Measurements from ENCODE around the gene PHC2. TPM values are rescaled to one million over a fixed set of nuclear protein-coding genes. Genes with fewer than 3 reads are reported as not detected.

PHC2 gene
- total and polyA plus RNA-seq, 9 of the 15 experiments (the other 6 are each of a cell fraction or from before 2014, with no cell fraction given) = 3.1 to 67.6 (median 34.6) TPM

DNA sequence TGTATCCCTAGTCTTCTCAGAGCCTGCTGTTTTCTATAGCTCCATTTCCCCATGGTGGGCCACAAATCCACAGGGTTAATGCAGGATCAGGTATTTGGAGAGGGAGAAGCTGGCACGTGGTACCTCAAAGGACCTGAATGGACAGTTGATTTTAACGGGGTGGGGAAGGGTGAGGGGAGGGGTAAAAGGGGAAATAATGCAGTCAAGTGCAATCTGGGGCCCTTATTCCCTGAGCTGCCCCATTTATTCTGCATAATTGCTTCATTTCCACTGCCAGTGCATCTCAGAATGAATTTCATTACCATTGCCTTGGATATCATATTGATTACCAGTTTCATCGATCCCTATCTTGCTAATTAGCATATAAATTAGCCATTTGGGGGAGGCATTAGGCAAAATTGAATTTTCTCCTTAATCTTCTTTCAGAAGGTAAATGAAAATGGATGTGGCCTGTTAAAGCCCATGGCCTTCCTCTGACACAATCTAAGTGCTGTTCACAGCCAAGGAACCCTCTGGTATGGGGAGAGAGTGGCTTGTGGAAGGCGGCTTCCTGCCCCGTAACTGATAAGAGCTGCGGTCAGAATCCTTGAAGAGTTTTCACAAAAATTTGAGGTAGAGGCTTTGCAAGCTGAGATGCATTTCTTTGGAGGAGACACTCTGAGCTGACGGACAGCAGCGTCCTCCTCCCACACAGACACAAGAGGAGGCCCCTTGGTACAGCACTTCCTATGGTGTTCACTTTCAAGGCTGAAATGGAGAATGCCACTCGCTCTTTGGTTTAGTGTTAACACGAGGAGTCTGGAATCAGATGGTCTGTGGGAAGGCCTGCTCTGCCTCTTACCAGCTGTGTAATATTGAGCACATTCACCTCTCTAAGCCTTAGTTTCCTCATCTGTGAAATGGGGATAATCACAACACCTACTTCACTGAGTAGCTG, 34.4 kb downstream of the PHC2 start (continued):
- no peak for TF ChIP-seq RBBP5 (IDR thresholded peaks at IDR 0.05; ENCODE audit: borderline replicate concordance, insufficient read depth, low read length, poor library complexity, severe bottlenecking)
- no peak for TF ChIP-seq ZNF717 (CRISPR knock-in tag; IDR thresholded peaks at IDR 0.05)
- TF ChIP-seq ZNF24 (IDR thresholded peaks at IDR 0.05) = no peak; the same call in 1 of the 2 replicates
- no peak for TF ChIP-seq MTF1 (CRISPR knock-in tag; IDR thresholded peaks at IDR 0.05; ENCODE audit: borderline replicate concordance)
- no peak for TF ChIP-seq SIX5 (IDR thresholded peaks at IDR 0.05; ENCODE audit: borderline replicate concordance in 1 of 2, insufficient read depth in 1 of 2, low read depth in 1 of 2, low read length in 2 of 2)
- TF ChIP-seq TAF15 (IDR thresholded peaks at IDR 0.05; ENCODE audit: low read depth, low read length) = no peak
- TF ChIP-seq CBX2 (IDR thresholded peaks at IDR 0.05; ENCODE audit: insufficient read depth, low read length, poor library complexity, severe bottlenecking) = no peak
- TF ChIP-seq ZNF3 (CRISPR knock-in tag; IDR thresholded peaks at IDR 0.05) = no peak
- peak; percentile 53 for TF ChIP-seq FOSL1 (tag; conservative IDR thresholded peaks at IDR 0.05)
- TF ChIP-seq ZNF551 (CRISPR knock-in tag; IDR thresholded peaks at IDR 0.05) = no peak
- no peak for TF ChIP-seq KAT7 (CRISPR knock-in tag; IDR thresholded peaks at IDR 0.05; ENCODE audit: borderline replicate concordance)
- no peak for TF ChIP-seq ZC3H11A (IDR thresholded peaks at IDR 0.05; ENCODE audit: low read depth, low read length)
- TF ChIP-seq, protein P1, sequence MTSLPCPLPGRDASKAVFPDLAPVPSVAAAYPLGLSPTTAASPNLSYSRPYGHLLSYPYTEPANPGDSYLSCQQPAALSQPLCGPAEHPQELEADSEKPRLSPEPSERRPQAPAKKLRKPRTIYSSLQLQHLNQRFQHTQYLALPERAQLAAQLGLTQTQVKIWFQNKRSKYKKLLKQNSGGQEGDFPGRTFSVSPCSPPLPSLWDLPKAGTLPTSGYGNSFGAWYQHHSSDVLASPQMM (CRISPR knock-in tag; IDR thresholded peaks at IDR 0.05) = no peak
- peak; percentile 55; the same call in 1 of the 2 replicates for TF ChIP-seq CREM (IDR thresholded peaks at IDR 0.05; ENCODE audit: low read depth)
- TF ChIP-seq, protein P2, sequence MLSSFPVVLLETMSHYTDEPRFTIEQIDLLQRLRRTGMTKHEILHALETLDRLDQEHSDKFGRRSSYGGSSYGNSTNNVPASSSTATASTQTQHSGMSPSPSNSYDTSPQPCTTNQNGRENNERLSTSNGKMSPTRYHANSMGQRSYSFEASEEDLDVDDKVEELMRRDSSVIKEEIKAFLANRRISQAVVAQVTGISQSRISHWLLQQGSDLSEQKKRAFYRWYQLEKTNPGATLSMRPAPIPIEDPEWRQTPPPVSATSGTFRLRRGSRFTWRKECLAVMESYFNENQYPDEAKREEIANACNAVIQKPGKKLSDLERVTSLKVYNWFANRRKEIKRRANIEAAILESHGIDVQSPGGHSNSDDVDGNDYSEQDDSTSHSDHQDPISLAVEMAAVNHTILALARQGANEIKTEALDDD (IDR thresholded peaks at IDR 0.05) = no peak
- TF ChIP-seq, protein P3, sequence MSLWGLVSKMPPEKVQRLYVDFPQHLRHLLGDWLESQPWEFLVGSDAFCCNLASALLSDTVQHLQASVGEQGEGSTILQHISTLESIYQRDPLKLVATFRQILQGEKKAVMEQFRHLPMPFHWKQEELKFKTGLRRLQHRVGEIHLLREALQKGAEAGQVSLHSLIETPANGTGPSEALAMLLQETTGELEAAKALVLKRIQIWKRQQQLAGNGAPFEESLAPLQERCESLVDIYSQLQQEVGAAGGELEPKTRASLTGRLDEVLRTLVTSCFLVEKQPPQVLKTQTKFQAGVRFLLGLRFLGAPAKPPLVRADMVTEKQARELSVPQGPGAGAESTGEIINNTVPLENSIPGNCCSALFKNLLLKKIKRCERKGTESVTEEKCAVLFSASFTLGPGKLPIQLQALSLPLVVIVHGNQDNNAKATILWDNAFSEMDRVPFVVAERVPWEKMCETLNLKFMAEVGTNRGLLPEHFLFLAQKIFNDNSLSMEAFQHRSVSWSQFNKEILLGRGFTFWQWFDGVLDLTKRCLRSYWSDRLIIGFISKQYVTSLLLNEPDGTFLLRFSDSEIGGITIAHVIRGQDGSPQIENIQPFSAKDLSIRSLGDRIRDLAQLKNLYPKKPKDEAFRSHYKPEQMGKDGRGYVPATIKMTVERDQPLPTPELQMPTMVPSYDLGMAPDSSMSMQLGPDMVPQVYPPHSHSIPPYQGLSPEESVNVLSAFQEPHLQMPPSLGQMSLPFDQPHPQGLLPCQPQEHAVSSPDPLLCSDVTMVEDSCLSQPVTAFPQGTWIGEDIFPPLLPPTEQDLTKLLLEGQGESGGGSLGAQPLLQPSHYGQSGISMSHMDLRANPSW (CRISPR knock-in tag; IDR thresholded peaks at IDR 0.05) = no peak
- TF ChIP-seq POU5F1 (IDR thresholded peaks at IDR 0.05; ENCODE audit: borderline replicate concordance, low read depth, low read length, partially characterized antibody) = no peak
- TF ChIP-seq GATAD2A (IDR thresholded peaks at IDR 0.05) = no peak
- TF ChIP-seq CCNT2 (IDR thresholded peaks at IDR 0.05; ENCODE audit: borderline replicate concordance, extremely low read depth, insufficient read length, low read depth, low read length) = peak; percentile 37
- TF ChIP-seq, protein P4, sequence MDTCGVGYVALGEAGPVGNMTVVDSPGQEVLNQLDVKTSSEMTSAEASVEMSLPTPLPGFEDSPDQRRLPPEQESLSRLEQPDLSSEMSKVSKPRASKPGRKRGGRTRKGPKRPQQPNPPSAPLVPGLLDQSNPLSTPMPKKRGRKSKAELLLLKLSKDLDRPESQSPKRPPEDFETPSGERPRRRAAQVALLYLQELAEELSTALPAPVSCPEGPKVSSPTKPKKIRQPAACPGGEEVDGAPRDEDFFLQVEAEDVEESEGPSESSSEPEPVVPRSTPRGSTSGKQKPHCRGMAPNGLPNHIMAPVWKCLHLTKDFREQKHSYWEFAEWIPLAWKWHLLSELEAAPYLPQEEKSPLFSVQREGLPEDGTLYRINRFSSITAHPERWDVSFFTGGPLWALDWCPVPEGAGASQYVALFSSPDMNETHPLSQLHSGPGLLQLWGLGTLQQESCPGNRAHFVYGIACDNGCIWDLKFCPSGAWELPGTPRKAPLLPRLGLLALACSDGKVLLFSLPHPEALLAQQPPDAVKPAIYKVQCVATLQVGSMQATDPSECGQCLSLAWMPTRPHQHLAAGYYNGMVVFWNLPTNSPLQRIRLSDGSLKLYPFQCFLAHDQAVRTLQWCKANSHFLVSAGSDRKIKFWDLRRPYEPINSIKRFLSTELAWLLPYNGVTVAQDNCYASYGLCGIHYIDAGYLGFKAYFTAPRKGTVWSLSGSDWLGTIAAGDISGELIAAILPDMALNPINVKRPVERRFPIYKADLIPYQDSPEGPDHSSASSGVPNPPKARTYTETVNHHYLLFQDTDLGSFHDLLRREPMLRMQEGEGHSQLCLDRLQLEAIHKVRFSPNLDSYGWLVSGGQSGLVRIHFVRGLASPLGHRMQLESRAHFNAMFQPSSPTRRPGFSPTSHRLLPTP (IDR thresholded peaks at IDR 0.05; ENCODE audit: borderline replicate concordance, extremely low read depth, insufficient read length) = no peak

All from K562 (cell line).